Subcutaneous adipose tissue (tissue), 4 donors: ENCODE measurements around the gene ARMH1. TPM values are rescaled to one million over a fixed set of nuclear protein-coding genes. Genes with fewer than 3 reads are reported as not detected.

Experiments
- total RNA-seq, 4 donors: library from RNA; depleted of rRNA; stranded (reverse); fragments of >200 nt; gene quantifications; one replicate each; pipeline ENCODE4 v1.1.0, GENCODE V29; 2016
- TF ChIP-seq, protein P1 (sequence below): fragments of 450-650 bp; IDR thresholded peaks from one replicate; pipeline ENCODE4 v1.5.1; 2016; ENCODE audit warnings: low read depth, mild to moderate bottlenecking, control low read depth, antibody characterized with exemption, moderate library complexity

ARMH1 gene
- total RNA-seq, 4 donors from 2014 or later = 2.4 to 18.9 TPM; not detected in 2

DNA sequence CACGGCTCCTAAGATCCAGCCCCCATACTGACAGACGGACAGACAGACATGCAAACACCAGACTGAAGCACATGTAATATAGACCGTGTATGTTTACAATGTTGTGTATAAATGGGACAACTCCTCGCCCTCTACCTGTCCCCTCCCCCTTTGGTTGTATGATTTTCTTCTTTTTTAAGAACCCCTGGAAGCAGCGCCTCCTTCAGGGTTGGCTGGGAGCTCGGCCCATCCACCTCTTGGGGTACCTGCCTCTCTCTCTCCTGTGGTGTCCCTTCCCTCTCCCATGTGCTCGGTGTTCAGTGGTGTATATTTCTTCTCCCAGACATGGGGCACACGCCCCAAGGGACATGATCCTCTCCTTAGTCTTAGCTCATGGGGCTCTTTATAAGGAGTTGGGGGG is 23.4 kb upstream of the ARMH1 start:
- TF ChIP-seq, protein P1, sequence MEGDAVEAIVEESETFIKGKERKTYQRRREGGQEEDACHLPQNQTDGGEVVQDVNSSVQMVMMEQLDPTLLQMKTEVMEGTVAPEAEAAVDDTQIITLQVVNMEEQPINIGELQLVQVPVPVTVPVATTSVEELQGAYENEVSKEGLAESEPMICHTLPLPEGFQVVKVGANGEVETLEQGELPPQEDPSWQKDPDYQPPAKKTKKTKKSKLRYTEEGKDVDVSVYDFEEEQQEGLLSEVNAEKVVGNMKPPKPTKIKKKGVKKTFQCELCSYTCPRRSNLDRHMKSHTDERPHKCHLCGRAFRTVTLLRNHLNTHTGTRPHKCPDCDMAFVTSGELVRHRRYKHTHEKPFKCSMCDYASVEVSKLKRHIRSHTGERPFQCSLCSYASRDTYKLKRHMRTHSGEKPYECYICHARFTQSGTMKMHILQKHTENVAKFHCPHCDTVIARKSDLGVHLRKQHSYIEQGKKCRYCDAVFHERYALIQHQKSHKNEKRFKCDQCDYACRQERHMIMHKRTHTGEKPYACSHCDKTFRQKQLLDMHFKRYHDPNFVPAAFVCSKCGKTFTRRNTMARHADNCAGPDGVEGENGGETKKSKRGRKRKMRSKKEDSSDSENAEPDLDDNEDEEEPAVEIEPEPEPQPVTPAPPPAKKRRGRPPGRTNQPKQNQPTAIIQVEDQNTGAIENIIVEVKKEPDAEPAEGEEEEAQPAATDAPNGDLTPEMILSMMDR = no peak

DNA sequence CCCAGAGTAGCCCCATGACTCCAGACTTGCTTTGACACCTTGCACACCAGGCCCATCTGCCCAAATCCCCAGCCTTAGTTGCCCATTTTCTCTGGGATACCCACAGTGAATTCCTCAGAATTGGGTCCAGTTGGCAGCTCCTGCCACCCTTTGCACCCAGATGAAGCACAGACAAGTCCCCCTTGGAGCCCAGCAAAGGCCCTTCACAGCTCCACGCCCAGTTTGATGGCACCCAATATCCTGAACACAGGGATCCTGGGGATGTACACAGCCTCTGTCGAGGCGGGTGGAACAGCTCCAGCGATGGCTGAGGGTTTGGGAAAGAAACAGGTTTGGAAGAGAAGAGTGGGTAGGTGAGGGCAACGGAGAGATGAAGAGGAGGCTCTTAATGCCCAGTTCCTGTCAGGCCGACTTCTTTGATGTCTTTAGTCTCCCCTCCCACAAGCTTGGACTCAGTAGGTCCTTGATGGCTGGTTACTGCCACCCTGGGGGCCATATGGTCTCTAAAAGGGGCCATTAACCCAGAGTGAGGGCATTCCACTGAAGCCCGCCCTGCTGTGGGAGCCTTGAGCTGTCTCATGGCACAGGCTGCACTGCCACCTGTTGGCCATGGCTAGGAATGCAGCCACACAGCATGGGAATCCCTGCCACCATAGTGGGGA is 21.9 kb upstream of the ARMH1 start:
- TF ChIP-seq, protein P1 = no peak

DNA sequence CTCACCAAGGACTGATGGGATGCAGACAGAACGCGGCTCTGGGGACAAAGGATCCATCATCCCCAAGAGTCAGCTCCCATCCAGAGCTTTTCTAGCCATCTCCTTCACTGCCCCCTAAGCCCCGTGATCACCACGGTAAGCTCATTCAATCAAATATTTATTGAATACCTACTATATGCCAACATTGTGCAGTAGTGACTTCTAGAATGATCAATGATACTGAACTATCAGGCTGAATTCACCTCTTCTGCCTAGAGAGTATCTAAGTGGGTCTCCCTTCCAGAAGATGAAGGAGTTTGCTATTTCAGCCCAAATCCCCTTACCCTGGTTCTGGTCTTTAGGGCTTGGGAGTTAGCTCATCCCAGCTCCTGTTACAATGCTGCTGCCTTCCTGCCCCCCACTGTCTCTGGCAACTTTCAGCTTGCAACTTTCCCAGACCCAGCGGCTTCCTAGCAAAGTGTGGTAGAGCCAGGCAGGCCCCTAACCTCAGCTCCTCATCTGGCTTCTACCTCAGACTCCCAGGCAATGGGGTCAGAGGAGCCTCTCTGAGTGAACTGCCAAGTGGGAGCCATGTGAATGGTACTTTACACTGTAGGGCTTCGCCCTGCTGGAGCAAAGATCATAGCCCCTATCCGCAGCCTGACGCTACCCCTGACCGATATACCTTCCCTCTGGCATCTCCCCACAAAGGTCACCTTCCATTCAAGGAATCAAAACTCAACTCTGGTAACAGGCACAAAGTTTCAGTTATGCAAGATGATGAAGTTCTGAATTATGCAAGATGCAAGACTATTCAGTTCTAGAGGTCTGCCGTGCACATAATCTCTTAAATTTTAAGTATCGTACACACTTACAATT is 21.2 kb upstream of the ARMH1 start:
- TF ChIP-seq, protein P1 = no peak

DNA sequence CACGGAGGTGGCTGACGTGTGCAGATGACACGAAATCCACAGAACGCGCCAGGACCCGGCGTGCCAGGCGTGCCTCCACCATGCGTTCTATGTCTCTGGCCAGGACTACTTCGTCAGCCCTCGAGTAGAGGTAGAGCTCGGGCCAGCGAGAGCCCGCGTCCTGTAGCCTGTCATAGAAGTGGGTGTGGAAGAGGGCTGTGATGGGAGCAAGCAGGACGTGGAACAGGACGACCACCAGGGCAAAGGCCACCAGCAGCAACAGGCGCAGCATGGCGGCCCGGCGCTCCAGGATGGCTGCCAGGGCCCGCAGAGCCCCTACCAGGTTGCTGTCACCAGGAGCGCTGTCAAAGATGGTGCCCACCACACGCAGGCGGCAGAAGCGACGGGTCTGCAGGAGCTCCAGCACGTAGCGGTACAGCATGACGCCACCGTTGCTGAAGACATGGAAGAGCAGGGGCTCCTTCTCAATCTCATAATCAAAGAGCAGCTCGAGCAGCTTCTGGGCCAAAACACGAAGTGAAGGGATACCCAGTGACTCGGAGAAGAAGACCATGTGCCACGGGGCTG is 19.8 kb upstream of the ARMH1 start:
- TF ChIP-seq, protein P1 = no peak

DNA sequence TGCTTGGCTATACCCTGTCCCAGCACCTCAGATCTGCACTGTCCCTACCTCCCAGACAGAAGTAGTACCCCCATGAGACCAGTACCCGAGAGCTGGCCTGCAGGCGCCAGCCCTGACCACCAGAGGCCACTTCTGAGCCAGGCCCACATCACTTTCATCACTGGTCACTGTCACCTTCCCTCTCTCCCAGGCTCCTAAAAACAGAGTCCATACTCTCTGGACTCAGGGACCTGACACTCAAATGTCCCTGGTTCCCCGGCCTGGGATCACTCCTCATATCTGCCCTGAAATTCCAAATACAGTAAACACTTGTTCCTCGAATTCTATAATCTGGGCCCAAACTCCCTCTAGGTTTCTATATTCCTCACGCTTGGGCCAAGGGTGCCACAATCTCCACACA is 18.9 kb upstream of the ARMH1 start:
- TF ChIP-seq, protein P1 = no peak

DNA sequence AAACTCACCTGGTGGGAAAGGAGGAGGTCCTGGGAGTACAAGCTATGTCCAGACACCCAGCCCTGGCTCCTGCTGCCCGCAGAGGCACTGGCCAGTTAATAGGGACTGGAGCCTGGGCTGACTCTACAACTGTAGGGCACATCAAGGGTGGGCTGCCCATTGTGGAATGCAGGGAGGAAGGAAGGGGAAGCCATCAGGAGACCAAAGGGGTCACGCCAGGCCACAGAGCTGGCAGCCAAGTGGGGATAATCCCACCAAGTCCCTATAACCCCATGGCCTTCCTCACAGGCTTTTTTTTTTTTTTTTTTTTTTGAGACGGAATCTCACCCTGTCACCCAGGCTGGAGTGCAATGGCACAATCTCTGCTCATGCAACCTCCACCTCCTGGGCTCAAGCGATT is 14.9 kb upstream of the ARMH1 start:
- TF ChIP-seq, protein P1 = no peak

DNA sequence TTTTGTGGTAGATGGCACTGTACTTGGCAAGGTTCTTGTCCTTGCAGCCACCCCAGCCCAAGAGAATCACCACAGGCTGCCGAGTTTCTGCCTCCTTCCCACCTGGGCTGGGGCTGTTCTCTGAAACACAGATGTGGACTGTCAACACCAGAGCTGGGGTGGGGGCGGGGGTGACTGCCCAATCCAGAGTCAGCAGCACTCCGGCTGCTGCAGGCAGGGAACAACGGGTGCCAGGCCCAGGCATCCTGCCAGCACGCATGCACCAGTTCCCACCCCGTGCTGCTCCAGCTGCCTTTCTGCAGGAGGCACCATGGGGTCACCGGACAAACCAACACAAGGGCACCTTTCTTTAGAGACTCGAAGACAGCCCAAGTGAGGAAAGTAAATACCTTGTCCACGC is 14.3 kb upstream of the ARMH1 start:
- TF ChIP-seq, protein P1 = no peak
